Keratinocyte (primary cell): ENCODE data around the gene SDF2L1. TPM values are rescaled to one million over a fixed set of nuclear protein-coding genes. Genes with fewer than 3 reads are reported as not detected.

Experiments
- DNase-seq: peaks from one replicate; pipeline ENCODE4 v3.0.0-alpha.2; 2011; ENCODE audit warnings: low read depth, missing footprints, low spot score
- FAIRE-seq: peaks from 2 replicates; lab custom pipeline; 2011; peaks lifted over from hg19 to GRCh38; lab: Jason Lieb, UNC
- H2AFZ ChIP-seq: 2 replicates; pipeline ENCODE4 v1.6.0; 2012; ENCODE audit warnings: low read length, control low read depth, inconsistent platforms; ENCODE audit not compliant: control insufficient read depth
- H3K27ac ChIP-seq: 2 replicates; pipeline ENCODE4 v1.5.1; 2011; ENCODE audit warnings: low read length; ENCODE audit not compliant: control insufficient read depth, insufficient read depth
- H3K27me3 ChIP-seq: 3 replicates; pipeline ENCODE4 v1.6.0; 2011; ENCODE audit warnings: low read length; ENCODE audit not compliant: control insufficient read depth, insufficient read depth; ENCODE audit errors: extremely low read depth
- H3K36me3 ChIP-seq, 2 experiments: 2 replicates in 1 of 2; 3 replicates in 1 of 2; pipeline ENCODE4 v1.5.1; 2011; ENCODE audit warnings: low read length in 2 of 2, mild to moderate bottlenecking in 1 of 2; ENCODE audit not compliant: control insufficient read depth in 2 of 2, insufficient read depth in 2 of 2; ENCODE audit errors: extremely low read depth in 1 of 2
- H3K4me1 ChIP-seq: 3 replicates; pipeline ENCODE4 v1.5.1; 2011; ENCODE audit warnings: low read length; ENCODE audit not compliant: control insufficient read depth, insufficient read depth; ENCODE audit errors: extremely low read depth
- H3K4me2 ChIP-seq: 3 replicates; pipeline ENCODE4 v1.6.0; 2011; ENCODE audit warnings: low read depth, low read length; ENCODE audit not compliant: control insufficient read depth, insufficient read depth; ENCODE audit errors: extremely low read depth
- H3K4me3 ChIP-seq, 3 experiments: fragments of 200-600 bp in 1 of 3; sonication (generic) in 1 of 3; 2 replicates in 2 of 3; 3 replicates in 1 of 3; pipeline ENCODE4 v1.5.1; 2011 to 2016; ENCODE audit warnings: low read length in 3 of 3, mild to moderate bottlenecking in 3 of 3, control low read depth in 2 of 3, inconsistent platforms in 1 of 3, low read depth in 1 of 3, mixed read lengths in 1 of 3, mixed run types in 1 of 3, moderate library complexity in 1 of 3; ENCODE audit not compliant: control insufficient read depth in 2 of 3, insufficient read depth in 2 of 3; ENCODE audit errors: extremely low read depth in 1 of 3
- H3K79me2 ChIP-seq: 2 replicates; pipeline ENCODE4 v1.6.0; 2012; ENCODE audit warnings: low read length; ENCODE audit not compliant: control insufficient read depth, insufficient read depth
- H3K9ac ChIP-seq: 3 replicates; pipeline ENCODE4 v1.6.0; 2011; ENCODE audit warnings: low read length; ENCODE audit not compliant: control insufficient read depth, insufficient read depth; ENCODE audit errors: extremely low read depth
- H3K9me1 ChIP-seq: 3 replicates; pipeline ENCODE4 v1.6.0; 2011; ENCODE audit warnings: low read length; ENCODE audit not compliant: control insufficient read depth, insufficient read depth; ENCODE audit errors: extremely low read depth
- H3K9me3 ChIP-seq: 2 replicates; pipeline ENCODE4 v1.5.1; 2012; ENCODE audit warnings: low read depth, low read length; ENCODE audit not compliant: control insufficient read depth
- H4K20me1 ChIP-seq: 3 replicates; pipeline ENCODE4 v1.6.0; 2011; ENCODE audit warnings: low read length; ENCODE audit not compliant: control insufficient read depth, insufficient read depth; ENCODE audit errors: extremely low read depth
- CTCF ChIP-seq, 3 experiments: IDR thresholded peaks in 1 of 3; conservative IDR thresholded peaks in 1 of 3; optimal IDR thresholded peaks in 1 of 3; 2 replicates in 2 of 3; 3 replicates in 1 of 3; pipeline versions ENCODE3 to v1.5.1; 2011; ENCODE audit warnings: low read length in 3 of 3, mild to moderate bottlenecking in 3 of 3, moderate library complexity in 2 of 3, control low read depth in 1 of 3, inconsistent platforms in 1 of 3; ENCODE audit not compliant: insufficient read depth in 2 of 3; ENCODE audit errors: extremely low read depth in 1 of 3
- EZH2 ChIP-seq: IDR thresholded peaks from one replicate; pipeline ENCODE4 v1.6.1; 2012; ENCODE audit warnings: inconsistent platforms, mild to moderate bottlenecking, low read length, moderate library complexity
- dilution Hi-C: fragments of 300-500 bp; cut with MboI; formaldehyde crosslinking; loops from one replicate; pipeline ENCODE4 v1.7.0; 2020; ENCODE audit warnings: low sequenced_read_pairs; ENCODE audit not compliant: extremely low pct_ligation_motif_present
- polyA plus RNA-seq, 5 experiments: library from polyadenylated mRNA; depleted of rRNA in 3 of 5; stranded (reverse) in 3 of 5; stranded (forward) in 1 of 5; unstranded in 1 of 5; fragments of >200 nt; gene quantifications; 1 replicate in 1 of 5; 2 replicates in 3 of 5; 3 replicates in 1 of 5; pipeline versions ENCODE4 v1.2.1 to v1.2.3, GENCODE V29; 2011 to 2012; ENCODE audit warnings: missing spikeins in 2 of 5, low read depth in 1 of 5, low replicate concordance in 1 of 5

Gene SDF2L1
- polyA plus RNA-seq, 1 donor (not counting 4 experiments of a cell fraction or from before 2014, with no cell fraction given), result 25.6 TPM

DNA sequence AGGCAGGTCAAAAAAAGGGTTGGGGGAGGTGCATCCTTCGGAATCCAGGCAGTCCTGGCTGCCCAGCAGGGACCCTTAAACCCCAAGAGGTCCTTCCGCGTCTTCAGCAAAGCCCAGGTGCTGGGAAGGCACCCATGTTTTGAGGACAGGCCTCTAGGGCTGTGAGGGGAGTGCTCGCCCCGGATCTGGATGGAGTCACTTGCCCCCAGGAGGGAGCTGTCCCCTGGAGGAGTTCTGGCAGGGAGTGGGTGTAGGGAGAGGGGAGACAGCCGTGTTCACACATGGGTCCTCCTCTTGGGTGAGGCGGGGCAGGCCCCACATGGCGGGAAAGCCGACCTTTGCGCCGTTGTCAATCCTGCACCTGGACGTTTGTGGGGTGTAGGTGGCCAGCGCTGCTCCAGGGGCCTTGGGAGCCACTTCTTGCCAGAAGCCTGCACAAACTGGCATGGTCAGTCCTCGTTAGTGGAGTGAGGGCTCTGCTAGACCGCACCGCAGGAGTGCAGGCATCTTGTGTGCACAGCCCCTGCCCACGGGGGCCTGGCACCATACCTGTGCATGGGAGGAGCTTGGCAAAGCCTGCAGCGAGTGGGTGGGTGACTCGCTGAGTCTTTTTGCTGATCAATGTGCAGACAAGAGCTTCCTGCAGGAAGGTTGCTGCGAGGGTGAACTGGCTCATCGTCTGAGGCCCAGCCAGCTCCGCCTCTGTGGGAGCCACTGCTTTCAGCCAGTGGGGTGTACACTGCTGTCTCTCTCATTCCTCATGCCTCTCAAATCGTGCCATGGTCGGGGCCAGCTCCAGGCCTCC, 39.7 kb downstream of the SDF2L1 start:
- H3K9me1 ChIP-seq, result no peaks in the 10 kb centered on the region
- H4K20me1 ChIP-seq, result no peaks in the 10 kb centered on the region
- no peak overlapping the region for H2AFZ ChIP-seq
- no peak for DNase-seq
- no peaks in the 10 kb centered on the region for H3K27me3 ChIP-seq
- no peaks in the 10 kb centered on the region for H3K9me3 ChIP-seq
- H3K4me1 ChIP-seq, result no peaks in the 10 kb centered on the region
- TF ChIP-seq CTCF (optimal IDR thresholded peaks at IDR 0.05 in 1 of 3, IDR thresholded peaks at IDR 0.05 in 1 of 3, conservative IDR thresholded peaks at IDR 0.05 in 1 of 3; ENCODE audit: extremely low read depth in 1 of 3, insufficient read depth in 2 of 3, low read length in 3 of 3) (no peak), EZH2 (no peak)
- no peak overlapping the region for H3K27ac ChIP-seq
- H3K9ac ChIP-seq, result no peak overlapping the region
- dilution Hi-C loops, result no loop called here
- H3K4me3 ChIP-seq, result no peak overlapping the region
- H3K36me3 ChIP-seq, result peaks cover 6 to 18% of the 10 kb centered on the region in 2 experiments
- no peak for FAIRE-seq
- no peak overlapping the region for H3K4me2 ChIP-seq
- no peaks in the 10 kb centered on the region for H3K79me2 ChIP-seq

DNA sequence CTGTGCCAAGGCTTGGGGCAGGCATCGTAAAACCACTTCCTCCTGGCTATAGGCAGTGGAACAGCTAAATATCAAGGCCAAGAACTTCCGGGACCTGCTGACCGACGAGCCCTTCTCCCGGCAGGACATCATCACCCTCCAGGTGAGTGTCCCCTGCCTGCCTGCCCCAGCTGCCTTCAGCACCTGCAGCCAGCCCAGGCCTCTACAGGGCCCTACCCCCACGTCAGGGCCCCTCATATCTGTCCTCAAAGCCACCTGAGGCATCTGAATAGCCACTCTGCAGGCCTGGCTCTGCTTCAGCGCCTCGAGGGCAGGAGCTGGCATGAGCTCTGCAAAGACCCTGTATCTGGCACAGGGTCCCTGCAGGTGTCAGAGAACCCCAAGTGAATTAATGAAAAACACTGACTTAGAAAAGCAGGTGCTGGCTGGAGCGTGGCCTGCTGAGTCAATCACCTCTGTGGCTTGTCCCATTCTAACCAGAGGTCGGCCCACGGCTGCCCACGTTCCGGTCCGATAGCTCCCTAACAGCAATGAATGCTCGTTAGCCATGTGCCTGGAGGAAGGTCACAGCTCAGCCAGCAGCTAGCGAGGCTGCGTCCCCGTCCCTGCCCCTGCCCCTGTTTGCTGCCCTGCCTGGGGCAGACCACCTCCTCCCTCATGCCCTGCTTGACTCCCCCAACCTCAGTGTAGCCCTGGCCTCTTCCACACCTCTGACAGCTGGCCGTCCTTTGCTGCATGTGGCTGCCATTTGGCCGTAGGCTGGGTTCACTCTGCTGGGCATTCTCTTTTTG, 40.5 kb downstream of the SDF2L1 start:
- FAIRE-seq, result no peak
- H4K20me1 ChIP-seq, result no peaks in the 10 kb centered on the region

More for the DNA sequence above, 40.5 kb downstream of the SDF2L1 start:
- Histone ChIP-seq H3K9me1 (no peaks in the 10 kb centered on the region), H3K79me2 (no peaks in the 10 kb centered on the region), H3K4me1 (no peaks in the 10 kb centered on the region), H3K4me3 (no peak overlapping the region), H3K27ac (no peak overlapping the region), H3K4me2 (no peak overlapping the region), H3K9me3 (no peaks in the 10 kb centered on the region), H2AFZ (no peak overlapping the region), H3K9ac (no peak overlapping the region), H3K27me3 (no peaks in the 10 kb centered on the region), H3K36me3 (peaks cover 10 to 23% of the 10 kb centered on the region in 2 experiments)
- dilution Hi-C loops, result no loop called here
- TF ChIP-seq EZH2 (no peak), CTCF (optimal IDR thresholded peaks at IDR 0.05 in 1 of 3, IDR thresholded peaks at IDR 0.05 in 1 of 3, conservative IDR thresholded peaks at IDR 0.05 in 1 of 3; ENCODE audit: extremely low read depth in 1 of 3, insufficient read depth in 2 of 3, low read length in 3 of 3) (no peak)
- no peak for DNase-seq
